GM21529 (cell line): ENCODE measurements around the gene NR4A3.
"Not testable (repeated sequence)": the region's sequence is repeated elsewhere in the genome, so short reads cannot be mapped to it uniquely, and the experiment has no call there.

ENCODE experiments used
- ATAC-seq: cut with Tn5 transposase; IDR thresholded peaks from one replicate; pipeline ENCODE4 v1.9.1; 2021; ENCODE audit not compliant: unreplicated experiment

The NR4A3 gene

DNA sequence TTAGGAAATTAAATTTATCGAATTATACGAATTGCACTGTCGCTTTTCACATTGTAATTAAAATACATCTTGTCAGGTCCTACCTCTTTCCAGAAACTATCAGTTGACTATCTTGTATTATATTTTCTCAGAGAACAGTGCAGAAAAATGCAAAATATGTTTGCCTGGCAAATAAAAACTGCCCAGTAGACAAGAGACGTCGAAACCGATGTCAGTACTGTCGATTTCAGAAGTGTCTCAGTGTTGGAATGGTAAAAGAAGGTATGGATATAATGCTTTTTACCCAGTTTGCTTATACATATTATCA lies 10.8 kb downstream of the NR4A3 start:
- no peak for ATAC-seq

DNA sequence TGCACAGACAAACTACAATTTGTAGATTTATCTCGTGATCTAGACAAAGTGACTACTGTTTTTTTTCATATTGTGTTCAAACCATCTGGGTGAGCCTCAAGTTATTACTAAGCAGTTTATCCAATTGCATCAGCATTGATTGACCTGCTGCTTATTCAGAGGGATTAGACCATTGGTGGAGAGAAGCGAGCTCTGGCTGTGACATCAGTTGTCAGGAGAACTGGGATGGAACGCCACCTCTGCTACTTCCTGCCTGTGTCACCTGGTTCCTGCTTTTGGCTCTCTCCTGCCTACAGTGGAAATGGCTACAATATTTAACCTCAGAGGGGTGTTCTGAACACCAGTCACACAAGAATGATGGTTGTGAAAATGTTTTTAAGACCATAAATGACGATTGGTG lies 12.1 kb downstream of the NR4A3 start:
- peak; percentile 56 for ATAC-seq

DNA sequence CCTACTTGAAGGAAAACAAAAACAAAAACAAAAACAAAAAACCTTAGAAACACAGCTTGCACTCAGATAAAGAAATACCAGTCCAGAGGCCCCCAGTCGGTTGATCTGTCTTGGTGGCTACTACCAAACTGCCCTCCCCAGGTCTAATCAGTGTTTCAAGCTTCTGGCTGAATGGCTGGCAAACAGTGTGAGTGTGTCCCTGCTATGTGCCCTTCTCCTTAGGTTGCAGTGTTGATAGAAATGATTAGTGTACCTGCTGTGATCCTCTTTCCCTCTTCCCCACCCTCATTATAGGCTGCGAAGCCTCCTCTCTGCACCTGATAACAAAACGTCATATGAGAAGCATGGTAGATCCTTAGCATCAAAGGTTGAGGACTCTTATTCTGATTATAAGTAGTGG lies 12.8 kb downstream of the NR4A3 start:
- ATAC-seq, result no peak

DNA sequence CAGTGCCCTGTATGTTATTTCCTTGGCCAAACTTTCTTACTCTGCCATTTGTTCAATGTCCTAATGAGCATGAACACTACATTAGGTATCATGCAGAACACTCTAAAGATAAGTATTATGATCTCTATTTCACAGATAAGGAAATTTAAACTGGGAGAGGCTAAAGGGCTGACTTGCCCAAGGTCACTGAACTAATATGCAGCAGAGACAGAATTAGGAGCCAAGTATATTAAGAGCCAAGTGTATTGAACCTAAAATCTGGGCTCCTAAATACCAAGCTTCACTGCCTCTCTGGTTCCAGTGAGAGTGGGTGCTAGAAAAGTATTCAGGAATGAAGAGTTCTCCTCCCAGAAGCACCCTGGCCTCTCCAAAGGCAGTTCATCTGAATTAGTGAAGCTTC lies 13.5 kb downstream of the NR4A3 start:
- no peak for ATAC-seq

DNA sequence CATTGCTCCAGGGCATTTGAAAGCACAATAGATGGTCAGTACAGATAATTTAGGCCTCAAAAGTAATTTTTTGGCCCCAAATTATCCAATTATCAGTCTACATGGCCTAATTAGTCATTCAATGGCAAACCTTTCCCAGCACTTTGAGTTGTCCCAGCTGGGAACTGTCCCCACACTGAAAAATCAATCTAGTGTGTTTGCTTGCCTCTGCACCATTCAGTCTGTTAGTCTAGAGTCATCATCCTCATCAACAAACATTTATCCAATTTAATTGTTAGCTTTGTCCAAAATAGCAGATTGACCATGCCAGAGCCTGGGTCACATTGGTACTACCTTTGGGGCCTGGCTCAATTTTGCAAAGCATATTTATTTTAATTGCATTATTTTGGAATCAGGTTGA lies 13.9 kb downstream of the NR4A3 start:
- ATAC-seq, result no peak

DNA sequence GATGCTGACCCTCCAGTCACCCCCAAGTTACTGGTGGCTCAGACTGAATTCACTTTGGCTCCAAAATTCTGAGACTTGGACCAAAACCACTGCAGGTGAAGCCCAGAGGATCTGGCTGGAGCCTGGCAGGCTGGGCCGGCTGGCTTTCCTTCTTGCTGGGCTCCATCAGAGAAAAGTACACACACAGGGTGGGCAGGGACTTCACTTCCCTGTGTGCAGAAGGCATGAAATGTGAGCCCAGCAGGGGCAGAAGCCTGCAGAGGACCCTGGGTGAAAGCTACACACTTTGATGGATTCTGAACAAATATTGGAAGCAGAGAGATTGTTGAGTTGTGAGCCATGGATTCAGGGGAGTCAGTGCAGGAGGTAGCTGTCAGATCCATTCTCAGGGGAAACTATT lies 18.4 kb downstream of the NR4A3 start:
- ATAC-seq, result no peak

DNA sequence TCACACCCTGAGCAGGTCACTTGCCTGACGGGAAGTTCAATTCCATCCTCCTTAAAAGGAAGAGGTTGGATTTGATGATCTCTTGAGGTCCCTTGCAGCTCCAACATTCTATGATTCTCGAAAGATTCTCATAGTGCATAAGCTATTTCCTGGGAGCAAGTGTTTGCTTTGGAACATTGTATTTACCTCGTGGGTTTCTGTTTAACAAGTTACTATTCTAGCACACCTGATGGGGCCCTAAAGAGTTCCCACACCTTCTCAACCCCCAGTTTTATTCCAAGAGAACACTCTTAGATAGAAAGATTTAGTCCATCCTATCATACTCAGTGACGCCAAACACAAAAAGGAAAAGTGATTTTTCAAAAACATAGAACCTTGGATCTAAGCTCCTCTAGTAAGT lies 23.4 kb downstream of the NR4A3 start:
- no peak for ATAC-seq

DNA sequence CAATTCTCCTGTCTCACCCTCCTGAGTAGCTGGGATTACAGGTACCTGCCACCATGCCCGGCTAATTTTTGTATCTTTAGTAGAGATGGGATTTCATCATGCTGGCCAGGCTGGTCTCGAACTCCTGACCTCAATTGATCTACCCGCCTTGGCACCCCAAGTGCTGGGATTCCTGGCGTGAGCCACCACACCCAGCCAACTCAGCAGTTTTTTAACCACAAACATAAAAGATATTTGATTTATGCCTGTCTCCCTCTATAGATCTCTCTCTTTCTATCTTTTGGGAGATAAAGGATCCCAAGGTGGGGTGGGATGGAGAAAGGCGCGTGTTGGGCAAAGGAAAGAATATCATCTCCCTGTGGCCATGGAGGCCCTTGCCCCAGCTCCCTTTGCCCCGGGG lies 26.8 kb downstream of the NR4A3 start:
- ATAC-seq, result no peak

DNA sequence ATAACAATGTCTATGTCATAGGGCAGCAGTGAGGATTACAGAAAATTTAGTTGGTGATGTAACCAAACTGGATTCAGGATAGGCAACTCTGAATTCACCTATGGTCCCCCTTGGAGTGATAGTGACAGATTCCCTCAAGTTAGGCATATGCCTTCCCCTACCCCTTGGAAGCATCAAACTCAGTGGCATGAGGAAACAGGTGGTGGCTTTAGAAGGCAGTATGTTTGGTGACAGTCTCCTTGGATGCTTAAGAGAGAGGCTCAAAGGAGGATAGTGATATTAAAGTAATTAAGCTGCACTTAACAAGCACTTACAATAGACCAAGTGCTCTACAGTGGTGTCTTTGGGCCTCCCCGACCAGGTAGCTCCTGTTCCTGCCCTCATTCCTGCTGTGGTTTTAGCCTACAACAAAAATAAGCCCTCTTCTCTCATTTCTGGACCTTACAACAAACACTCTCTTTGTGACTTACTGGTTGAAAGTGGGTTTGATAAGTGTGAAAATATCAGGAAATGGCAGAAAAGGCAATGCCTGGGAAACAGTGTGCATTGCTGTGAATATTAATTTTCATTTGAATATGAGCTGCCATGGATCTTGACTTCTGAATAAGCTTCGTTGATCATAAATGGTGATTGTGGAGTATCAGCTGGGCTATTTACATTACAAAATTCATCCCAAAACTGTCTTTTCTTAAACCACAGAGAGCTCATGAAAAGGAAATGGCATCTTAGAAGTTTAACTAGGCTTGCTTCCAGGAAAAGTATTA lies 29.2 kb downstream of the NR4A3 start:
- no peak for ATAC-seq

DNA sequence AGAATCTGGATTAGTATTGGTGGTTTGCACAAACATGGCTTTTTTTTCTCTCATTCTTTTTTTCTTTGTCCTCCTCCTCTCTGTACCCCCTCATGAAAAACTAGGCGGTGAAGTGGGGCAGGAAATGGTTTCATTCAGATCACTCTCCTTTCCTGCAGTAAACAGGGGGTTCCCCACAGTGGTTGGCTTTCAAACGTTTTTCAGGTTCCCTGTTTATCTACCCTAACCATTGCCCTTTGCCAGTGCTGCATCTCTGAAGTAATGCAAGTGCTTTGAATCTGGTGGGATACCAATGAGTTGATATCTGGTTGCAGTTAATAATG lies 29.8 kb downstream of the NR4A3 start:
- ATAC-seq, result peak; percentile 92

DNA sequence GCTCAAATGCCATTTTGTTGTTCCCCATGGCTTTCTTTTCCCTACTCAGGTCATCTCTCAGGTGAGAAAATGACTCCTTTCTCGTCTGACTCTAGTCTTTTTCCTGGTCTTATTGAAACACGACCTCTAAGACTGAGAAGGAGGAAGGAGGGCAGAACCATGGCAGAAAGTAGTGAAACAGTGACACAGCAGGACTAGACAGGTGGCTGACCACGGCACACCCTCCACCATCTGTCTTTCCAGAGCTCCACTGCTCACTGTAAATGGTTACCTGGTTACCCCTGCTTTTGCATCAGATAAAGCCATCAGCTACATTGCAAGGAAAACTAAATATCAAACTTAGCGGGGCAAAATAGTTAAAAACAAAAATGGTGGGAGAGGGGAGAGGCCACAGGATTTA lies 30.9 kb downstream of the NR4A3 start:
- peak; percentile 59 for ATAC-seq

DNA sequence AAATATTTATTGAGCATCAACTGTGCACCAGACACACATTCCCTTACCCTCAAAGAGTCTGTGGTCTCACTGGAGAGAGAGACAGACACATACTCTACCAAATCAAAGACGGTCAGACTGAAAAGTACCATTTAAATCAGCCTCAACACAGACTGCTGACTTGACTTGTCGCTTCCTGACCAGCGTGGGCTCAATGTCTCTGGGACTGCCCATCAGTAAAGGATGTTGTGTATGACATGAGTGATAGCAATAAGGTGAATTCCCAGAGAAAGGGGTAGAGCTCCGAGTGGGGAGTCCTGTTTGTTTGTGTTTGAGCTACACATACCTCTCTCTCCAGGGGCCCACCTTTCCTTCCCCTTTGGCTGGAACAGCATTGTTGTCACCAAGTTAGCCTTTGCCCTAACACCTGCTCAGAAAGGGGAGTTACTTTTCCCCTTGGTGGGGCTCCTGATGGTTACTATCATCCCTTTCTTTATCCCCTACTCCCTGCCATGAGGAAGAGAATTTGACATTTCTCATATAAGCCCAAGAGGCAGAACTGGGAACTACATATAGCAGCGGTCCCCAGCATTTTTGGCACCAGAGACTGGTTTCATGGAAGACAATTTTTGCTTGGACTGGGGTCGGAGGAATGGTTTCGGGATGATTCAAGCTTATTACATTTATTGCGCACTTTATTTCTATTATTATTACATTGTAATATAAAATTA lies 33.9 kb downstream of the NR4A3 start:
- ATAC-seq, result no peak

DNA sequence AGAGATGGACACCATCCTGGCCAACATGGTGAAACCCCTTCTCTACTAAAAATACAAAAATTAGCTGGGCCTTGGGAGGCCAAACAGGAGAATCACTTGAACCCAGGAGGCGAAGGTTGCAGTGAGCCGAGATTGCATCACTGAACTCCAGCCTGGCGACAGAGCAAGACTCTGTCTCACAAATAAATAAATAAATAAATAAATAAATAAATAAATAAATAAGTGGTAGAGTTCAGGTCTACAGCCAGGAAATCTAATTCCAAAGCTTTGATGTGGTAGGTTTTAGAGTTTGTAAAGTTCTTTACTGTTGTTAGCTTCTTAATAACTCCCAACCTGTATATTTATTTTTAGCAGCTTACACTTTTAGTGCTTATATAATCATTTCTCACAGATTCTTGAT lies 35.9 kb downstream of the NR4A3 start:
- ATAC-seq, result not testable (repeated sequence)

DNA sequence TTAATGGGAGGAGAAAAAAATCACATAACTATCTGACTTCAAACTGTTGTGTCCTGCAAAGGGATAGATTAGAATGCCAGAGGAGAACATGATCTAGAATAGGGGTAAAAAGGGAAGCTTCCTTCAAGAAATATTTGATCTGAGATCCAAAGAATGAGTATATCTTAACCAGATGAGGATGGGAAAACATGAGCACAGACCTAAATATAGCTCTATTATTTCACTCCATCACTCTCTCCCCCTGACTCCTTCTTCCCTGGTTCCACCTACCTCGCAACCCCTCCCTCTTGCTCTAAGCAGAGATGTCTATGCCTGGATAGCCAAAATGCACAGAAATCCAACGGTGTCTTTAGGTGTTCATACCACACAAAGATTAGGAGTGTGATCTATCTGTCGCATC lies 36.4 kb downstream of the NR4A3 start:
- ATAC-seq, result no peak

DNA sequence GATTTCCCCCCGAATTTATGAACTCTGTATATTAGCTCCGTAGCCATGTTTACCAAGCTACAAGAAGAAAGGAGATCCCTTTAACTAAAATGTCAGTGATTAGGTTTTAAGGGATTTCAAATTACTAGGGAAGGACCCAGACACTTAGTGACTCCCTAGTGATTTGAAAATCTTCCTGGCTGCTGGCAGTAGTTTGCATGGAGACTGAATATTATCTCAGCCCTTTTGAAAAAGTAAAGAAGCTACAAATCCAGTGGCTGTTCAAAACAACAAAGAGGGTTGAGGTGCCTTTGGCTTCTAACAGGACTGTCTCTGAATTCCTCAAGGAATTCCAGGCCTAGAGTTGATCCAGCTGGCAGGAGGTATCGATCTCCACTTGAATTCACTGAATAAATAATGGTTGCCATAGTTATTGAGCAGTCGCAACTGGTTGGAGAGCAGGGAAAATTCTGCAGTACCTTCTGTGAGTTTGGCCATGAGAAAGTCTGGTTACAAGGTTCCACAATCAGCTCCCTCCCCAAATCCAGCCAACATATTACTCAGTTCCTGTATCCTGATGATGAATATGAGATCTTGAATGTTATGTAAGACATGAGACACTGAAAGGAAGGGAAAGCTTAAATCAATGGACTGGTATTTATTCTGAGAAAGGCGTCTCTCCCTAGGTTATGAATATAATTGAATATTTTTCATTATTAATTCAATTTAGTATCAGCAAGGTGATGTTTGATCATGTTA lies 37.7 kb downstream of the NR4A3 start:
- ATAC-seq, result no peak

DNA sequence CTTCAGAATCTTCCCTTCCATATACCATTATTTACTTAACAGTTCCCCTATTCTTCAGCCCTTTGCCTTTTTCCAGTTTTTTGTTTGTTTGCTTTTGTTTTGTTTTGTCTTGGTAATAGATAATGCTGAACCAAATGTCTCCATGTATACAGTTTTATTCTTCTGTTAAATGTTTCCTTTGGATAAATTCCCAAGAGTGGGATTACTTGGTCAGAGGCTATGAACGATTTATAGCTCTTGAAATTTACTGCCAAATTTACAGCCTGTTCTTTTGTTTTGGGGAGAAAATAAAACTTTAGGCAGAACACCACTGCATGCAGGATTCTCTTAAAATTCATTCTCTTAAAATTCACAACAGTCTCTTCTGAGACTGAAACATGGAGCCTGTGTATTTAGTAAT lies 38.6 kb downstream of the NR4A3 start:
- no peak for ATAC-seq

DNA sequence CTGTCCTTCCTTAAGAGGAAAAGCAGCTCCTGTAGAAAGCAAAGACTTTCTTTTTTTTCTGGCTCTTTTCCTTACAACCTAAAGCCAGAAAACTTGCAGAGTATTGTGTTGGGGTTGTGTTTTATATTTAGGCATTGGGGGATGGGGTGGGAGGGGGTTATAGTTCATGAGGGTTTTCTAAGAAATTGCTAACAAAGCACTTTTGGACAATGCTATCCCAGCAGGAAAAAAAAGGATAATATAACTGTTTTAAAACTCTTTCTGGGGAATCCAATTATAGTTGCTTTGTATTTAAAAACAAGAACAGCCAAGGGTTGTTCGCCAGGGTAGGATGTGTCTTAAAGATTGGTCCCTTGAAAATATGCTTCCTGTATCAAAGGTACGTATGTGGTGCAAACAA lies 42.3 kb downstream of the NR4A3 start:
- ATAC-seq, result no peak

DNA sequence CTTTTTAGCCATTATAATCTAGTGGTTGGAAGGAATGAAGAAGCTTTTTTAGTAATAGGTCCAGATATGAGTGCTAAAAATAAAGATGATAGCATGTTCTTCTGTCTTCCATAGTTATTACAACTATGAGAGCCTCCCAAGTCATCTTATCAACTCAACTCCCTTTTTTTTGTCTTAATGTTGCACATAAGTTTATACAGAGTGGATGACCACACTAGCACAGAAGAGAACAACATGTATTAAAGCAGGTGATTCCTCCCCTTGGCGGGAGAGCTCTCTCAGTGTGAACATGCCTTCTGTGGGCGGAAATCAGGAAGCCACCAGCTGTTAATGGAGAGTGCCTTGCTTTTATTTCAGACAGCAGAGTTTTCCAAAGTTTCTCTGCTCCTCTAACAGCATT lies 44.7 kb downstream of the NR4A3 start:
- no peak for ATAC-seq

DNA sequence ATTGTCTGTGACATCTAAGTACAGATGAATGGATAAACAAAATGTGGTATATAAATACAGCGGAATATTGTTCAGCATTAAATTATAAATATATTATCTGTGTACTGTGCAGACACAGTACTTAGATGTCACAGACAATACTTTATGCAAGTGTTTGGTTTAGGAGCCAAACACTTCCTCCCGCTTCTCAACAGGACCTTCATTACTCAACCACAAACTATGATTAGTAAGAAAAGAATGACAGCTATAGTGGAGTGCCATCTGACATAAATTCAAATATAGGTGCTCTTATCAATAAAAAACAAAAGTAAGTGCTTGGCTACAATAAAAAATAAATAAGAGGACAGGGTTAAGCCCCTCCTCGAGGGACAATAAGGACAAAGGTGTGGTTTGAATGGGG lies 45.9 kb downstream of the NR4A3 start:
- ATAC-seq, result peak; percentile 25

DNA sequence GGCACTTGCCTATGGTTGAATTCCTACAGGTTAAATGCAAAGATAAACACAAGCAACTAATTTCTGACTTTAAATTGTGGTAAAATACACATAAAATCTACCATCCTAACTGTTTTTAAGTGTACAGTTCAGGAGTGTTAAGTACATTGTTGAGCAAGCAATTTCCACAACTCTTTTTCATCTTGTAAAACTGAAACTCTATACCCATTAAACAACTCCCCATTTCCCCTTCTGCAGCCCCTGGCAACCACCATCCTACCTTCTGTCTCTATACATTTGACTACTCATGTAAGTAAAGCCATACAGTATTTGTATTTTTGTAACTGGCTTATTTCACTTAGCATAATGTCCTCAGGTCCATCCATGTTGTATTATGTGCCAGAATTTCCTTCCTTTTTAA lies 46.3 kb downstream of the NR4A3 start:
- ATAC-seq, result peak; percentile 67

DNA sequence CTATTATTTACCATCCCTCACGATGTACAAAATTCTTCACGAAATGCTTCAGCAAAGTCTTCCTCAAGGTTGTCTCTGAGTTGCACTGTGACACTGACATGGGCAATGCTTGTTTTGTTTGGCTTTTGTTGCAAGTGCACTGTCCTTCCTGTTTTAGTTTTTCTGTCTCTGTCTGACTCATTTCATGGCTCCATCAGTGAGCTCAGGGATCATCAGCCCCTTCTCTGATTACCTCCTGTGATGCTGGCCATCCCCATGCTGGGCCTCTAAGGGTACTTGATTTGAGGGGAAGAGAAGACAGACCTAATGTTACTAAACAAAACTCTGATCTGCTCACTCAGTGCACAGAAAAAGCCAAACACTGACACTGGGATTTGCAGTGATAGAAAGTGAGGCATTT lies 47.2 kb downstream of the NR4A3 start:
- peak; percentile 77 for ATAC-seq

DNA sequence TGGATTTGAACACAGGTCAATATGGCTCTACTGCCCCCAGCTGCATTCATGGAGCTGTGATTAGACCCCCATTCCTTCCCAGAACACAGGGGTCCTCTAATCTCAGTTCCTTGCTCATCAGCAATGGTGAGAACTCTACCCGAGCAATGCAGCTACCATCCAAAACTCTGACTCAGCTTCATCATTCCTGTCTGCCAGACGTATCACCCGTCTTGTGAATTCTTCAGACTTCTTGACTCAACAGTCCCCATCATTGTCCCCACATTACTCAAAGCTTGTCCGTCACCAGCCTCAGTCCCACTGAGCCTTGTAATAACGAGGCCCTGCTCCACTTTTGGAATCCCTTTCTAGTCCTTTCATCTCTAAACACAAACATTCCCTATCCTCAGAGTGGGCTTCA lies 48.4 kb downstream of the NR4A3 start:
- ATAC-seq, result no peak
